GM18507 (cell line): ENCODE data around the gene MTHFR.

Source experiments
- DNase-seq: peaks from one replicate; pipeline ENCODE4 v3.0.0; 2011; ENCODE audit warnings: low read depth; ENCODE audit not compliant: insufficient read length; ENCODE audit errors: extremely low spot score
- FAIRE-seq: peaks from 2 replicates; lab custom pipeline; 2011; peaks lifted over from hg19 to GRCh38; lab: Jason Lieb, UNC

Gene MTHFR

DNA sequence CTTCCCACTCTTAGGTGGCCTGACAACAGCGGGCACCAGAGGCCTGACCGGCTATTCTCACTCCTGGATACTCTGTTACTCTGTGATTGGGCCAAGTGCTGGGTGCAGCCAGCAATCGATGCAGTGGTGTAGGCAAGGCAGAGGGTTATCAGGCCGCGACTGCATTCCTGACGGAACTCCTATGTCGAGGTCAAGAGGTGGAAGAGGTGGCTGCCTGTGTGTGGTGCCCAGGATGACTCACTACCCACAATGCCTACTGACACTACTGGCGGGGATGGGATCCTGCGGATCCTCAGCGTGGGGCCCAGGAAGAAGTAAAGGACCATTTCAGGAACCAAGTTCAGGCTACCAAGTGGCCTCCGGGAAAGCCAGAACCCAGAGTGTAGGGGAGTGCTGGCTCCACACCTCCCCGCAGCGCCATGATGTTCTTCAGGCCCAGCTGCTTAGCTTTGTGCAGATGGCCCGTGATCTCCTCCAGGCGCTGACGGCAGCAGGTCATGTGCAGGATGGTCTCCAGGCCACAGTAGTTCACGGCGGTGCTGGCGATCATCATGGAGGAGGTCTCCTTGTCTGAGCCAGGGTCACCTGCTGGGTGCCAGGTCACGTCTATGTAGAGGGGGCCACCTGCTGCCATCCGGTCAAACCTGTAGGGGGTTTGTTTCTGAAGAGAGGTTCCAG lies 4.9 kb downstream of the MTHFR start:
- DNase-seq: no peak
- no peak for FAIRE-seq

DNA sequence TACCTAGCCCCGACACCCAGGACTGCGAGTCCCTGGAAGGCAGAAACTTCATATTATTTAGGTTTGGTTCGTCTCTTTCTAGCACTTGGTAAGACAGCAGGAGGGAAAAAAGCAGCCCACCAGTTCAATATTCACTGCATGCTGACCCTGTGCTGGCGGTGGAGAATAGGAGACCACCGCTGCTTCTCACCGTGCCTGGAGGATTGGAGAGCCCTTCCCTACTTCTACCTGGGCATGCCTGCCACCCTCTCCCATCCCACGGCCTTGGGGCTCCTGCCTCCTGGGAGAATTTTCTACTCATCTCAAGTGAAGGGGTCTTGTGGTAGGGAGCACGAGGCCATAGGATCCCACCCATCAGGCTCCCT lies 5.4 kb downstream of the MTHFR start:
- FAIRE-seq (no peak), DNase-seq (no peak)

DNA sequence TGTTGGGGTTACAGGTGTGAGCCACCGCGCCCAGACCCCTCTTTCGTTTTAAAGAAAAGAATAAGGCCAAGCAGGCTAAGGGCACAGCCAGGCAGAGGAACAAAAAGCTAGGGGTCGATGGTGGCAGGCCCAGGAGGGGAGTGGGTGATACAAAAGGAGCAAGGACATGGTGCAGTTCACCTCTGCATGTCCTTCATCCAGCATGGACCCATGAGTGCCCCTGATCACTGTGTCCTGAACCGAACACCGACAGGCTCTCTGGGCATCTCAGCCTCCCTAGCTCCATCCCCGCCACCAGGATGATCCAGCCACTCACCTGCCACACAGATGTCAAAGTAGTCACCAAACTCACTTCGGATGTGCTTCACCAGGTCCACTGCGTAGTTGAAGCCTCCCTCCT lies 5.9 kb downstream of the MTHFR start:
- FAIRE-seq: no peak
- DNase-seq: no peak

DNA sequence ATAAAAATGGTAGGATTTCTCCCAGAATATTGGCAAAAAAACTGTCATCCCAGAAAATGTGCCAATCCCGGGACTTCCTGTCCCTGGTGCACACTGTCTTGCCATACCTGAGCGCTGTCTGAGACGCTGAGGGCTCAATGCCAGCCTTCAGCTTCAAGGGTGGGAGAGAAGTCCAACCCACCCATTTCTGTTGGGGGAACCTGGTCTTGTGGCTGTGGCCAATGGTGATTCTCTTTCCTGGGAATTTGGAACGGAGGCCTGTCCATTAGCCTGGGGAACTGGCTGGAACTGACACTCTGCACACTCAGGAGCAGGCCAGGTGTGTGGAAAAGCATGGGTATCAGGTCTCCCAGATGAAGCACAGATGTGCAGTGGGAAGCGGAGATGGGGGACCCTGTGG lies 6.7 kb downstream of the MTHFR start:
- FAIRE-seq: no peak
- no peak for DNase-seq

DNA sequence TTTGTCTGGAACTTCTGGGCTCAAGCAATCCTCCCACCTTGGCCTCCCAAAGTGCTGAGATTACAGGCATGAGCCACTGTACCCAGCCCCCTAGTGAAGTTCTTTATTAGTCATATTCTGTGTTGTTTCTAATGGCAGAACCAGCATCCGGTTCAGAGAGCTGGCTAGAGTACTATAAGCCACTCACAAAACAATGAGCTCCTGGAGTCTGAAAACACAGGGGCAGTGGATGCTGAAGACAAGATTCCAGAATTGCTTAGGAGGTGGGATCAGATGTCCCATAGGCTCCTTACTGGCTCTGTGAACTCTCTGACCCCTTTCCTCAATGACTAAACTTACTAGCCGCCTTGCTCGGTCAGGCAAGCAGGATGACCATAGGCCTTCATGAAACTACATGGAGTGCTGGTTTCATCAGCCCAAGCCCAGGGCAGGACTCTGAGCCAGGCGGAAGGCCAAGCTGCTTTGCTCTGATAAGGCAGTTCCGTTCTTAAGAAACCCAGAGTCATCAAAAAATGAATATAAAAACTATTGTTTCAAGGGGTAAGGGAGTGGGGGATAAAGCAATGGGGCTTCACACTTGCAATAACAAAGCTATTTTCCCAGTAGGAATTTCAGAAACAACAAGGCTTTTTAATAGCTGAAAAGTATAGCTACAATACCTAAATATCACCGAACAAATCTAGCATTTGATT lies 8.1 kb downstream of the MTHFR start:
- no peak for DNase-seq
- no peak for FAIRE-seq

DNA sequence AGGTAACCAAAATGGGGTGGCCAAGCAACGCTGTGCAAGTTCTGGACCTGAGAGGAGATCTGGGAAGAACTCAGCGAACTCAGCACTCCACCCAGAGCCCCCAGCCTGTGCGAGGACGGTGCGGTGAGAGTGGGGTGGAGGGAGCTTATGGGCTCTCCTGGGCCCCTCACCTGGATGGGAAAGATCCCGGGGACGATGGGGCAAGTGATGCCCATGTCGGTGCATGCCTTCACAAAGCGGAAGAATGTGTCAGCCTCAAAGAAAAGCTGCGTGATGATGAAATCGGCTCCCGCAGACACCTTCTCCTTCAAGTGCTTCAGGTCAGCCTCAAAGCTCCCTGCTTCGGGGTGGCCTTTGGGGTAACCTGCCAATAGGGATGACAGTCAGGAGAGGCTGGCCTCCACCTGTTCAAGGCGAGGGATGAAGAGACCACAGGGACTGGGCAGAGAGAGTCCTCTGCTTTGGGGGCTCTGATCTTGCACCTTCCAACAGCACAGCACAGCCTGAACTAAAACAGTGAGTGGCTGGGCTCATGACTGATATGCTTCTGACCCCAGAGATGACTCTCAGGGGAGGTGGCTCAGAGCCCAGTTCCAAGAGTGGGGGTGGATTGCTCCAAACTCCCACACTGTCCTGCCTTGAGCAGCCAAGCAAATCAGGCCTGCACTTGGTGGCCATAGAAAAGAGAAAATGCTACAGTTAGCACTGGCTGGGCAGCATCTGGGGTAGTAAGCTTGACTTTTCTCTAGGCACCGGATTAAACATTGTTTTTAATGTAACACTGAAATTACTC lies 9.5 kb downstream of the MTHFR start:
- FAIRE-seq (no peak), DNase-seq (no peak)

DNA sequence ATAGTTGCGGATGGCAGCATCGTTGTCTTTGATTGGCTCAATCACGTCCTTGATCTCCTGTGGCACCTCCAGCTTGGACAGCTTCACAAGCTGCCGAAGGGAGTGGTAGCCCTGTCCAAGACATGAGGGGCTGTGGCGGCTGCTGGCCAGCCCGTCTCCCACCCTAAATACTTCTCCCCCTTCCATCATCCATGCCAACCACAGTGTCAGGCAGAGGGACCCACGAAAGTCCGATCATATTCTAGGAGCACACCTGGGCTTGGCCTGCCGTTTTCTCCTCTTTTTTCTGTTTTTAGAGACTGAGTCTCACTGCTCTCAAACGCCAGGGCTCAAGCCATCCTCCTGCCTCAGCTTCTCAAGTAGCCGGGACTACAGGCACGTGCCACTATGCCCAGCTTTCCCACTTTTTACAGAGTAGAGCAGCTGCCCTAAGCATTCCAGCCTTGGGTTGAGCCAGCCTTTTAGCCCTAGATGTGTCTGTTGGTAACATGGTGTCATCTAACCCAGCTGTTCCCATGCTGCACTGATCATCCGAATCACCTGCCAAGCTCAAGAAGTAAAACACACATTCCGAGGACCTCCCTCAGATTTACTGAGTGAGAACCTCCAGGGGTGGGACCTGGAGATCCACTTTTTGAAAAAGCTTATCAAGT lies 10.4 kb downstream of the MTHFR start:
- DNase-seq (no peak), FAIRE-seq (no peak)

DNA sequence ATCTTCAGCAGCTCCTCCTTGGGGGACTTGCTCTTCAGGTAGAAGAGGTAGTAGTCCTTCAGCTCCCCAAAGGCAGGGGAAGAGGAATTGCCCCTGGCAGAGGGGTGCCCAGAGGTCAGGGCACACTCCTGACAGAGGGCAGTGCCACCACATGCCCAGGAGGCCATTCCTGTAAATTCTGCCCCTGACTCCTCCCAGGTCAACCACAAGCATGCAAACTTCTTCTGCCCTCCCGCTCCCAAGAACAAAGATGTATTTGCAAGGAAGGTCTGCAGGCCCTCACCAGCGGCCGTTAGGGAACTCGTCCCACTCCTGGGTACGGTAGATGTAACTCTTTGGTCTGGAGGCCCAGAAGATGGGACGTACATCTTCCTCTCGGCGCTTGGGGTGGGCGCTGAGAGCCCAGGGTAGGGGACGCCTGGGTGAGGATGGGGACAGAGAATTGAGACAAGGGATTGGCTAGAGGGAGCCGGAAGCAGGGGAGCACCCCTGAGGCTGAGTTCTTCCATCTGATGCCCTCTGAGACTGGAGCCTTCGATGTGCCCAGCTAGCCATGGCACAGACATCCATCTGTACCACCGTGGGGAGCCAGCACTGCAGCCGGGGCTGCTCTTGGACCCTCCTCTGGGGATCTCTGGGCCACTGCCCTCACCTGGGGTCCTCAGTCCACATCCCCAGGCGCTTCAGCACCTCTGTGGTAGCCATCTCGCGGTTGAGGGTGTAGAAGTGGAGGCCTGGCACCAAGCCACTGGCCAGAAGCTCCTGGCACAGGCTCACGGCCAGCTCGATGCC lies 11.1 kb downstream of the MTHFR start:
- no peak for FAIRE-seq
- DNase-seq: no peak

DNA sequence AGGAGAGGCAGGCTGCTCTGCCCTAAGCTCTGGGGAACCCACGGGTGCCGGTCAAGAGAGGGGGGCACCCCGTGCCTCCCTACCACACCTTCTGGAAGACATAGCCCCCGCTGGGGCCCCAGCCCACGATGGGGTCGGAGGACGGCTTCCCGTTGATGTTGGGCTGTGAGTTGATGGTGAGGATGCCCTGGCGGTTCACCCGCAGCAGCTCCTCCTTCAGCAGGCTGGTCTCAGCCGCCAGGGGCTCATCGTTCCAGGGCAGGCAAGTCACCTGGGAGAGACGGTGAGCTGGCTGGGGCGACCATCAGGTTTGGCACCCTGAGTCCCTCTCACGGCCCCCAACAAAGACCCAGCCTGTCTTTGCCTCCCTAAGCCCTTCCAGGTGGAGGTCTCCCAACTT lies 11.9 kb downstream of the MTHFR start:
- DNase-seq: no peak

DNA sequence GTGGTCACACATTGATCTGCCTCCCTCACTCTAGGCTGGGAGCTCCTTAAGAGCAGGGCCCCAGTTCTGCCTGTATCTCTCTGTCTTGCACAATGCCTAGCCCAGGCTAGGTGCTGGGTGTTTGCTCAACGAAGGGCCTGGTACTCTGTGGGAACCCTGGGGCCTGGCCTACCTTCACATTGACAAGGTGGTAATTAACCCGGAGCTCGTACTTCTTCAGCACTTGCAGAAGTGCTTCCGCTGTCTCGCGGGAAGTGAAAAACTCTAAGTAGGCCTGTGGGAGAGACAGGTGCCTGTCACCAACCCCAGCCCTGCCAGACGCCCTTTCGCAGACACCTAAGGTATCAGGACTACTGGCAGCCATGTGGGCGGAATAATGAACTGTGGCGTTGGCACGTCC lies 13.7 kb downstream of the MTHFR start:
- FAIRE-seq (no peak), DNase-seq (no peak)

More for the DNA sequence above, 11.9 kb downstream of the MTHFR start:
- no peak for FAIRE-seq

DNA sequence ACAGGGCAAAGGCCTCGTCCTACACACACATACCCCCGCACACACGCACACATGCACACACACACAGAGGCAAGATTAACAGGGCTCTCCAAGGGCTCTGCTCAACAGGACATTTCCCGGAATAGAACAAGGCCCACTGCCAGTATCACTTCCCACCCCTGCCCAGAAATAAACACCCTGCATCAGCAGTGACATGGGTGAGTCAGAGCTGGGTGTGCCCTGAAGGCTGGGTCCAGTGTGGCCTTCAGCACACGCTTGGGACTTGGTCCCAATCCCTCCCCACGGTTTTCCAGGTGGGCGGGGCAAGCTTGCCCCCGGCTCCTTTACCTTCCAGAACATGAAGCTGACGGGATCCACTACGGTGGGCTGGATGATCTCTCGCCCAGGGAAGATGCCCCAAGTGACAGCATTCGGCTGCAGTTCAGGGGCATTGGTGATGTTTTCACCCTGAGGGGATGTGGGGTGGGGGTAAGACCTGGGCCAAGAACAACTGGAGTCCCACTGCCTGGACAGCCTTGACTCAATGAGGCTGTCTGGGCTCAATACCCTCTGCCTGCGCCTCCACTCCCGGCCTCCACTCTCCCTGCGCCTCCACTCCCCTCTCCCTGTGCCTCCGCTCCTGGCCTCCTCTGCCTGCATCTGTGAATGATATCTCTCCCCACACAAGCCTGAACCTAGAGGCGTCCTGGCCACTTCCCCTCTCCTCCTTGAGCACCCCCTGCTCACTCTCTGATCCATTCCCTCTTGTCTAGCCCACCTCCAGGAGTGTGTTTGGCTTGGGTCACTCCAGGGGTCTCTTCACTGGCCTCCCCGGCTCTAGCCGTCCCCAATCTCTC lies 14.7 kb downstream of the MTHFR start:
- DNase-seq (no peak), FAIRE-seq (no peak)

DNA sequence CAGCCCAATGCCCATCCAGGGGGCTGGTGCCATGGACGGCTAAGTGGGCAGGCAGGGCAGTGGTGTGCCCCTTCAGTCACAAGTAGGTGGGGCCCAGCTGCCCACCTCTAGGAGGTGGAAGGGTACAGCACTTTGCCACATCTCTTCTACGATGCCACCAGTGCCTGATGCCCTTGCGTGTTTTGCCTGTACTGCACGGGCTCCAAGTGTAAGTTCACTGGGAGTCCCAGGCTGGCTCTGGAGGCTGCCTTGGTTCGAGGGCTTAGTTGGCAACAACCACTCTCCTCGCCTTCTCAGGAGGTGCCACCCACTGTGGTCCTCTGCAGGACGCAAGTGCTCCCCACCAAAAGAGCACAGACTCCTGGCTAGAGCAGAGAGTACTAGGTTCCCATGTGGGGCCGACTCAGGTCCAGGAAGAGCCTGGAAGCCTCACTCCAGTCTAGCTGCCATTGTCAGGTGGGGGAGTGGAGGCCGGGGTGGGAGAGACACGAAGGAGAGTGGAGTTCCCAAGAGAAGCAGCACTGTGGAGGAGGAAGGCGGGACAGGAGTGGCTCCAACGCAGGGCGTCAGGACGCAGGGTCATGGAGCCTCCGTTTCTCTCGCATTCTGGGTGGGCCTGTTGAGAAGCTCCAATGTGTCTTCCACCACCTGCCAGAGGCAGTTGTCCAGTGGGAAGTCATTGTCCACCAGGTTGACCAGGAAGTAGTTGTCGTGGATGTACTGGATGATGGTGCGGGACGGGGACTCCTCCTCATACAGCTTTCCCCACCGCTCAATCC lies 15.5 kb downstream of the MTHFR start:
- FAIRE-seq (no peak), DNase-seq (no peak)

DNA sequence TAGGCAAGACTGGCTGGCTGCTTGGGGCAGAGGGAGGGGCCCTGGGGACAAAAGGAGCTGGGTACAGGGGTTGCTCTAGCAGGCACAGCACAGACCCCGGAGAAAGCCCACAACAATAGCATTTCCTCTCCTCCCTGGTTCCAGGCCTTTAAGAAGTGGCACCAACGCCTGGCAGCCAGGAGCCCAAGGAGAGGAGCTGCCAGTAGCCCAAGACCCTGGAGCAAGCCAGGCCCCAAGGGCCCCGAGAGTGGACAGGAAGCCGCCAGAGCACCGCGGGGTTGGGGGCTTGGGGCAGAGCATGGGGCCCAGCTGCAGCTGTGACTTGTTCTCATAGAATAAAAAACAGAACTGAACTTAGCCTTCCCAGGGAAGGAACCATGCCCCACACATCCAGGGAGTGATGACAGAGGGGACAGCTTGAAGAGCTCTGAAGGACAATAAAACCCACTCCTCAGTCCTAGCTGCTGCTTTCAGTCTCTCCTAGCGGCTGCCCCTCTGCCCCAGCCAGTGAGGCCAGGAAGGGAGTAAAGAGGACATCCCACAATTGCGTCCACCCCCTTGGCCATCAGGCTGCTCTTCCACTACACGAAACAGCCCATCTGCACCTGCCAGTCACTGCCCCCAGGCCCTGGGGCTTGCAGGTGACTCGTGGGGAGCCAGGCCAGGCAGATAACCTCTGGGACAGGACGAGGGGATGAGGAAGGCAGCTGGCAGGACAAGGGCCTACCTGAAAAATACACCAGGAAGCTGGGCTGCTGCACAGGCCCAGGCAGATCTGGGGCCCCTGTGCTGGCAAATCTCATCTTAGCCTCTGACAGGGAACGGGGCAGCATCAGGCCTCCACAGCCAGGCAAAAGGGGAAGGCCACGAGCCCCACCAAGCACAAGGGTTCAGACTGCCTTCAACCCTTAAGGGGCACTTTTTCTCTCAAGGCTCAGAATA lies 16.4 kb downstream of the MTHFR start:
- DNase-seq: no peak

DNA sequence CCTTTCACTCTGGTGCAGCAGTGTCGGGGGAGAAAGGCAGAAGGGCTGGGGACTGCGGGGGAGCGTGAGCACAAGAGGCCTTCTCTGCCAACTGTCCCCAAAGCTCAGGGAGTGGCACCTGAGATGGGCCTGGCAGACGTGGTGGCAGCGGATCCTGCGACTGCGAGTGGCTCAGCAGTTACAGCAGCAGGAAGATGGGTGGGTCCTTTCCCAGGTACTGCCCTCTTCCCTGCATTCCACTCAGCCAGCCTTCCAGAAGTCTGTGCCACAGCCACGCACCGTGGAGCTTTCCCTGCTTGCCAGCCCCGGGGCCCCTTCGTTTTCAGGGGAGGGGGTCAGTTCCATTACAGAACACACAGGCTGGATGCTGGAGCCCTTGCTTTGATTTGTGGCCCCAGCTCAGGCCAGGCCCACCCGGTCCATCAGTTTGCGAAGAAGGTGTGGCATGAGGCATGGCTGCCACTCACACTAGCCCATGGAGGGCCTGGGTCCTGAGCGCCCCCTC lies 17.2 kb downstream of the MTHFR start:
- FAIRE-seq (no peak), DNase-seq (no peak)

More for the DNA sequence above, 16.4 kb downstream of the MTHFR start:
- no peak for FAIRE-seq

DNA sequence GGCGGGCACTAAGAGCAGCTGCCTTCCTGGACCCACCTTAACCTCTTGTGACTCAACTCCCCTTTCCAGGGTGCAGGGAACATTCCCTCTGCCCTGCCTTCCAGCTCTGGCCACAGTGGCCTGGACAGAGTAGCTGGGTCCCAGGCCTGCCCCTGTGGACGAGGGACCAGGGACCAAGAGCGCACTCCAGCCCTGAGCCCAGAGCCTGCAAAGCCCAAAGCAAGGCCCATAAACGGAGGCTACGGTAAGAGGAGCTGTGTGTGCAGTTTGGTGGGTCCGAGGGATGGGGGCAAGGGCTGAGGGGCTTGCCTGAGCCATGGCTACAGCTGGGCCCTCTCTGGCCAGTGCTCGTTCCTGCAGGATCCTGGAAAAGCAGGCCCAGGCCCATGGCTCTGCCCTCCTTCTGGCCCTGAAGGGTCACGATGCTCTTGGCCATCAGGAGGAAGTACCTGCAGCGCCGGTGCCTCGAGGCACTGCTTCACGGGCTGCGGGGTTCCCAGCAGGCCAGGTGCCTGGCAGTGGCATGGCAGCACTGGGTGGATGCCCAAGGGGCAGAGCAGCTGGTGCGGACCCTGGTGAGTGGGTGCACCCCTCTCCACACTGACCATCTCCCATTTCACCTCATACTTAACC lies 17.8 kb downstream of the MTHFR start:
- no peak for FAIRE-seq
- DNase-seq: no peak

DNA sequence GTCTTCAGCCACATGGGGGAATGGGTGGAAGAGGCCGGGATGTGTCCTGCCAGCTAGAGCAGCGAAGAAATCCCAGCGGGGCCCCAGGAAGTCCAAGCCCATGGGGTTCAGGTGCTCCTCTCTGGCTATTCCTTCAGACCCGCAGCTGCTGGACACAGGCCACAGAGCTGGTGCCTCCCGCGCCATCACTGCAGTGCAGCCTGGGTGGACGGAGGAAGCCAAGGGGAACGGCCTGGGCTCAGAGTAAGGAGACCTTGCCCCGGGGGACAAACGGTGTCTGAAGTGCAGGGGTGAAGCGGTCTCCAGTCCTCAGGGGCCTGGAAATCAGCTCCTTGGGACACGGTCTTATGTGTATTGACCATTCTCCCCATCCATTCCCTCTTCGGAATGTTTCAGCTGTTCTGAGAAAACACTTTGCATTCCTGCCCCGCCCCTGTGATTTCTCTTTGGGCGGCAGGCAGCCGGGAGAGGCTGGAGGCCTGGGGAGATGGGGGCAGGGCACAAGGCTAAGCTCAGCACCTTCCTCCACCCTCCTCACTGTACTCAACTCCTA lies 18.4 kb downstream of the MTHFR start:
- FAIRE-seq (no peak), DNase-seq (no peak)
